Activated CD4-positive, alpha-beta T cell treated with anti-CD3 and anti-CD28 coated beads, Interleukin-10, Interleukin-2, amounts not matched to agents 100 ng/mL and 50 ng/mL, durations not matched to agents 16 hours and 8 hours (primary cell): ENCODE data around the gene GJB4.
"Not testable (repeated sequence)": the region's sequence is repeated elsewhere in the genome, so short reads cannot be mapped to it uniquely, and the experiment has no call there.

Source experiments
- DNase-seq: peaks from one replicate; pipeline ENCODE4 v3.0.0-alpha.2; 2020

The GJB4 gene

DNA sequence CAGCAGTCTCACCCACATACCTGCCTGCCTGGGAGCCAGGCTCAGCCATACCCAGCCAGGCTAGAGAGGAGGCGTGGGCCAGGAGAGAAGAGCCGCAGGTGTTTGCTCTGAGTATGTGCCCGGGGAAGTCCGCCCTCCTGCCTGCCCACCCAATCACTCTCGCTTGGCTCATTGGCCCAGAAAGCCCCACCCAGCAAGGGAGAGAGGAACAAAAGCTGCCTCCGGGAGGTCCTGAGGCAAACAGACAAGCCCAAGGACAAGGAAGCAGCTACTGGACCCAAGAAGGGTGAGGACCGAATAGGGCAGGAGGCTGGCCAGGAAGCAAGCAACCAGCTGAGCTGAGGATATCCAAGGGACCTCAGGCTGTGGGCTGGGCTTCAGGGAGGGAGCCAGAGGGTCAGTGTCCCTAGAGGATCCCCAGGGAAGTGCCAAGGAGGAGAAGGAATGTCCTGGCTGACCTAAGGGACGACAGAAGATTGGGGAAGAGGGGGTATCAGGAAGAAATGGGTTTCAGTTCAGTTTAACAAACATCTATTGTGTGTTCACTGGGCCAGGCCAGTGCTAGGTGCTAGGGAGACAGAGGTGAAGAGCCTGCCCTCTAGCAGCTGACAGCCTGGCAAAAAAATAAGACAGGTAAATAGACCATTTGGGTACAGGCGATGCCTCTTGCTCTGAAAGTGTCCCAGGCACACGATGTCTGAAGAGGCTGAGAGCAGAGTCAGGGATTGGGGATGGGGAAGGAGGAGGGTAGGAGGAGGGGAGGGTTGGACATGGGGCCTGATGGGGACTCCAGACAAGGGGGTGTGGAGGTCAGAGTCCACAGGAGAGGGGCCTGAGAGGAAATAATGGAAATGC is at the start of gene GJB4:
Gene GJB4 (plus strand): TSS at position 238 of the 855 bp plus-strand sequence. CDS start 1,515 bp downstream, outside the sequence.
- DNase-seq = no peak

GRCh38 chr1:34710812-34711211 is 48.7 kb upstream of the GJB4 start:
- DNase-seq = no peak

DNA sequence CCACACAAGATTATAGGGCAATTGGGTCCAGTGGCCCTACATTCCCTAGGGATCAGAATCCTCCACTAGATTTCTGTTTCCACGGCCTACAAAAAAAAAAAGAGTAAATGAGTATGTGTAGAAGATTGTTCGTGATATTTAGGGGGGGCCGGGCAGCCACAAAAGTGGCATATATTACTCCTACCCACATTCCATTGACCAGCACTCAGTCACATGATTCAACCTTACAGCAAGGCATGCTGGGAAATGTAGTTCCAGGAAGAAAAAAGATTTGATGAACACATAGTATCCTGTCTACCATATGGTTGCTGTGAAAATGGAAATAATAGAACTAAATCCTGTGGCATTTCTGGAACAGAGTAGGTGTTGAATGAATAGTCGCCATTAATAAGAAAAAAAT is 48.1 kb upstream of the GJB4 start:
- DNase-seq = peak; percentile 4

GRCh38 chr1:34712007-34712688 is 47.4 kb upstream of the GJB4 start:
- no peak for DNase-seq

GRCh38 chr1:34713443-34713842 is 46.1 kb upstream of the GJB4 start:
- DNase-seq = no peak

GRCh38 chr1:34714386-34714785 is 45.2 kb upstream of the GJB4 start:
- DNase-seq = no peak

- DNase-seq = no peak
These were observed 44.4 kb upstream of the GJB4 start for GRCh38 chr1:34715139-34715538.

GRCh38 chr1:34721241-34721640 is 38.3 kb upstream of the GJB4 start:
- no peak for DNase-seq

DNA sequence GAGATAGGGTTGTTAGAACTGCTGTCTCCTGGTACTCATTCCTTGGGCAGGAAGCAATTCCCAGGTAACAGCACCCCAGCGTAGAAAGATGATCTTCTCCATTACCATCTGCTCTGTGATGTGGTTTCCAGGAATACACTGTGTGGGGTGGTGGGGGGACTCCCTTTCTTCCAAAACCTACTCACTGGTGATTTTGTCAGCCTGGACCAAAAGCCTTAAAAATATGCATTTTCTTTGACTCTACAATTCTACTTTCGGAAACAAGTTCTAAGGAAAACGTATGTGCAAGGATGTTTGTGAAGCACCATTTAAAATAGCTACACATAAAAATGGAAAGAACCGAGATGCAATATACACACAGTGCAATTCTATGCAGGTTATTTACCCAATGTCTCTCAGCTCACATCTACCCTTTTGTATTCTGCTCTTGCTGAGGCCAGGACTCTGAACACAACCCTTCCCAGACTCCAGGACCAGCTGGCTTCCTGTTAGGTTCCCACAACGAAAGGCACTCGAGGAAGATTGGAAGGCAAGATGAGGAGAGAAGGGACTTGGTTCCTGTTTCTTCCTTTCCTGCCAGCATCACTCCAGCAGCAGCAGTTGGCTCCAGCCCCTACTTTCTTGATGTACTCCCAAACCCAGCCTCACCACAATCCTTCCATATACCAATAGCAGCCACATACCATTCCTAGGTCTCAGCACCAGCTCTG is 37.7 kb upstream of the GJB4 start:
- no peak for DNase-seq

DNA sequence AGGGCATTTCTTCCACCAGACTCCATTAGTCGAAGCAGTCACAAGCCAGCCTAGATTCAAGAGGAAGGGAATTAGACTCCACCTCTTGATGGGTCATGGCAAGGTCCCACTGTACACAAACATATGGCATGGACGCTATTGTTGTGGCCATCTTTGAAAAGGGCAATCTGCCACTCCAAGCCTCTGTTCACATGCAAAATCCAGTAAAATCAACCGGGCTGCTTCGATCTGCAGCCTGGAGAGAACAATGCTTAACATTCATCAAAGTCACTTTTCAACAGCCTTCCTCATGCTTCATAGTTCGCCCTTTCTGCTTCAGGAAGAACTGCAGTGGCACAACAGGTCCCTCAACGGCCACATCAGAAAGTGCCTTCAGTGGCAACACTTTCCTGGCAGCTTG is 32.7 kb upstream of the GJB4 start:
- no peak for DNase-seq

- DNase-seq = no peak
These were observed 29.1 kb upstream of the GJB4 start for GRCh38 chr1:34730485-34730884.

GRCh38 chr1:34732831-34733230 is 26.7 kb upstream of the GJB4 start:
- not testable (repeated sequence) for DNase-seq

GRCh38 chr1:34736692-34737091 is 22.8 kb upstream of the GJB4 start:
- no peak for DNase-seq

- DNase-seq = not testable (repeated sequence)
These were observed 22.3 kb upstream of the GJB4 start for GRCh38 chr1:34737236-34737635.

DNA sequence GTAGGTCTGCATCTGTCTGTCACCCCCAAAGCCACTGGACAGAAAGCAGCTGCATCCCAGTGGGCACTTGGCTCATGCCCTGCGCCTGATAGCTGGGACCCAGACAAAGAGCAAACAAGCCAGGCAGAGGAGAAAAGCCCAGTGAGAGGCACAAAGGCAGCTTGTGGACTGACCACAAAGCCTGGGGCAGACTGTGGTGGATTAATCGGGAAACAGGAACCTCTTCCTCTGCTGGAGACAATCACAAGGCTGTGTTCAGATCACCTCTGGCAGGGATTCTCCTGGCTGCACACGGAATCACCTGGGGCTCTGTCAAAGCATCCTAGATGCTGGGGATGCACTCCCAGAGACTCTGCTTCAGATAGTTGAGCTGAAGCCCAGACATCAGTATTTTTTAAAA is 19.9 kb upstream of the GJB4 start:
- no peak for DNase-seq

- DNase-seq = no peak
These were observed 19.2 kb upstream of the GJB4 start for GRCh38 chr1:34740161-34740868.

- DNase-seq = peak; percentile 86
These were observed 16.8 kb upstream of the GJB4 start for GRCh38 chr1:34742667-34743270.

DNA sequence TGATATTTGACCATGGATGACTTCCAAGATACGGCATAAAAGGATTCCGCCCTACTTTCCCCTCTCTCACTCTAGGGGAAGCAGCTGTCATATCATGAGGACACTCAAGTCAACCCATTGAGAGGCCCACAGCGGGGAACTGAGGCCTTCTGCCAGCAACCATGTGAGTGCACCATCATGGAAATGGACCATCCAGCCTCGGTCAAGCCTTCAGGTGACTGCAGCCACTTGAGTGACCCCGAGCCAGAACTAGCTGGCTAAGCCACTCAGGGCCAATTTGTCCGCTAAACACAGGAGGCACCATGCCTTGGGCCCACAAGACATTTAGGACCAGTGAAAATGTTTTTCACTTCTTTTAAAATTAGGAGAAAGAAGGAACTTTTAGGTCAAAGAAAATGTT is 15.8 kb upstream of the GJB4 start:
- DNase-seq = no peak

- DNase-seq = no peak
These were observed 14.7 kb upstream of the GJB4 start for GRCh38 chr1:34744851-34745250.

GRCh38 chr1:34745666-34746065 is 13.9 kb upstream of the GJB4 start:
- no peak for DNase-seq

DNA sequence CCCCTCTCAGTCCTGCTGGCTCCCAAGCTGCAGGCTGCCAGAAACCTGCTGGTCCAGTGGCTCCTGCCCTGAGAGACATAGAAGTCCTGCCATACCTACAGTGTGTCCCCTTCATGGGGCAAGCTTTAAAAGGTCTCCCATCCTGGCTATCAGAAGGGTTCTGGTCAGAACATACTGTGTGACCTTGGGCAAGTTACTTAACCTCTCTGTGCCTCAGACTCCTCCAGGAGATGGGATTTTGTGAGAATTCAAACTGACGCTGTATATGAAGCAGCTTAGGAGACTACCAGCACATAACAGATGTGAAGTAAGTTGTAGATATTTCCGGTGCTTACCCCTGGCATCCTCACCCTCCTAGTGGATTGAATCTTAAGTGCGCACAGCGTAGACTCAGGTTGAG is 13.4 kb upstream of the GJB4 start:
- DNase-seq = no peak

GRCh38 chr1:34746785-34747637 is 12.5 kb upstream of the GJB4 start:
- no peak for DNase-seq
